ENCODE data around the gene ATG9B.
A peak's percentile ranks its signal among the peaks of the same experiment; 100 is the strongest.
"Not testable (repeated sequence)": the region's sequence is repeated elsewhere in the genome, so short reads cannot be mapped to it uniquely, and the experiment has no call there.

ATG9B gene

DNA sequence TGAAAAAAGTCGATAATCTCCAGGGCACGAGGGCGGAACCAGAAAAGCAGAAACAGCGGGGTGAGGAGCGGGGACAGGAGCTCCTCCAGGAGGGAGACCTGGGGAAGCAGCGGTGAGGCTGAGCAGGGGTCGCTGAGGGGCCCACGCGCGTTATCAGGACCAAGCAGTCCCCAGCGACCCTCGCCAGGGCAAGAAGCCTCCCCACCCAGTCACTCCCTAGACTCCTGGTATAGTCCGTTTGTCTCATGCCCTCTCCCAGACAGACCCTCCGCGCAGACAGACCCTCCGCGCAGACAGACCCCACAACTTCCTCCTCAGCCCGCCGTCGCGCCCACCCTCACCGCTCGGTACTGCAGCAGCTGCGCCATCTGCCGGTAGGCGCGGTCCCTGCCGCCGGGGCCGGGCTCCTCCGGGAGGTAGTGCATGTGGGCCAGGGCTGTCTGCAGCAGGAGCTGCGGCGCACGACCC, 6.3 kb downstream of the ATG9B start:
- peak; percentile 61 to 68 for DNase-seq (ENCODE audit: low read depth in 1 of 2, low spot score in 1 of 2)

DNA sequence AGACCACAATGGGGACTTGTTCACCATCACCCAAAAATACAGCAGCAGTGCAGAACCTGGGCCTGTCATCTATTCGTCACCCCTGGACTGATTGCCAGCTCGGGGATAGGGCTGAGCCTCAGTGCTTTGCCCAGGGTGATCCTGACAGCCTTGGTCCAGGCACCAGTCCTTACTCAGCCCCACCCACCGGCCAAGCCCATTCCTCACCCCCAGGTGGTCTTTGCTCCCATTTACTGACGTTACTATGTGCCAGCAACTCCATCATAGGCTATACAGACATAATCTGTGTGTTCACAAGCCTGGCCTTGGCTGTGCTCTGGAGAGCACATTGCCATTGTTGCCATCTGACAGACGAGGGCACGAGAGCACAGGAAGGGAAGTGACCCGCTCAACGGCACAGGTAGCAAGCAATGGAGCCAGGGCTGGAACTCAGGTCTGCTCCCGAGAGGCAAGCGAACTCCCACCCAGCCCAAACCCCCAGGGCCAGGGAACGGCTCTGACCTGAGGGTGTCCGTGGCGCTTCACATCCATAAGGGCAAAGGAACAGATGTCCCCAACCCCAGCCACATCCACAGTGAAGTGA, 6.8 kb downstream of the ATG9B start:
- DNase-seq (ENCODE audit: low read depth in 1 of 2, low spot score in 1 of 2) = no peak

DNA sequence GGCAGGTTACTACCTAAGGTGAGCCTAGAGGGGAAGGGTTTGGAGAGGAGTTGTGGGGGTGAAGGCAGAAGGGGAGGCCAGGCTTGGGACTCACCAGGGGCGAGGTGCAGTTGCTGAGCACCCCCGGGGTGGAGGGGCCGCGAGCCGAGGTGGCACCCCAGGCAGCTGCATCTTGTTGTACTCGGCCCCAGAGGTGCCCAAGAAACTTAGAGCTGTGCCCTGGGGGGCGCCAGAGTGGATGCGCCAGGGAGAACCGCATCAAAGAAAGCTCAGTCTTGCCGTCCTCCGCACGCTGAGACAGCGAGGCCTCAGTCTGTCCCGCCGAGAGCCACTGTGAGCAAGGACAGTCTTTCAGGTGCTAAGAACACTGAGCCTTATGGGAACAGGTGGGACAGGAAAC, 7.4 kb downstream of the ATG9B start:
- DNase-seq (ENCODE audit: low read depth in 1 of 2, low spot score in 1 of 2) = no peak

DNA sequence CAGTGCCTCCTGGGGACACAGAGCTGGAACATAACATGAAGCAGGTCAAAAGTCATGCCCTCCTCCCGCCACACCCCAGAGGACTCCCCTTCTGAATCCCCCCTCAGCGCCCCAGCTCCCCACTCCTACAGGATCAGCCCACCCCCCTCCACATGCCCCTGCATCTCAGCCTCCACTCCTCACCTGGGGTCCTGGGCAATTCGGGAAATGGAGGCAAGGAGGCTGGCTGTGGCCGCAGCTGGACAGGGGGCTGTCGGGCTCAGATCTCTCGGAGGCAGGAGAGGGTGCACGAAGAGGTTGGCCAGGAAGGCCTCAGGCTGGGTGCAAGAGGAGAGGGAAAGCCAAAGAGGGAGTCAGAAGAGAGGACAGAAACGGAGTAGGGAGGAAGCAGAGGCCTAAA, 7.8 kb downstream of the ATG9B start:
- no peak for DNase-seq (ENCODE audit: low read depth in 1 of 2, low spot score in 1 of 2)

DNA sequence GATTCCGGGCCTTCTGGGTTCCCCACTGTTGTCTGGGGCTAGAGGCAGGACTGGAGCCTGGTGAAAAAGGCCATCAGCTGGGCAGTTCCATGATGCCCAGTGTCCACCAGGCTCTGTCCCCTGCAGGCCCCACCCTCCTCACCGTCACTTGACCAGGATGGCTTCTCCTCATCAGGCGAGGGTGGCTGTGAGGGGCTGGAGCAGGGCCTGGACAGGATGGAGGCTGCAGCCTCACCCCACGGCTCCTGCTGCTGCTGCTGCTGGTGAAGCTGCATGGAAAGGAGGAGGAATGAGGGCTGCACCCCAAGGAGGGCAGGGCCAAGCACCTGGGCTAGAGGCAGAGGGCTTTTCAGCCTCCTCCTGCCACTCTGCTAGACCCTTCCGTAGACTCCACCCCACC, 8.3 kb downstream of the ATG9B start:
- DNase-seq (ENCODE audit: low read depth in 1 of 2, low spot score in 1 of 2) = no peak

DNA sequence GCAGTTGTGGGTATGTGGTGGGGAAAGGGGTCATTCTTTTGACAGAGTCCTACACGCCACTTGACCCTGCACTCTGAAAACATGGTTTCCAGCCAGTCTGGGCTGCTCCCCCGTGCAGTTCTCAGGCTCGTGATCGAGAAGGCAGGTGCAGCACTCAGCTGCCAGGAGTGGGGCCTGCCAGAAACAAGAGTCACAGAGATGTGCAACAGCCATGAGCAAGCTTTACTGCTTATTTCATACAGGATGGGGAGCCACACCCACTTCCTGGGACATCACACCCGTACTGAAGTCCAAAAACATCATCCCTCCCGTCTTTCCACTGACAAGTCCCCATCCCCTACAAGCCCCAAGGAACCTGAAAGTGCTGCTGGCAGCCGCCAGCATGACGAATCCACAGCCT, 9.3 kb downstream of the ATG9B start:
- no peak for DNase-seq (ENCODE audit: low read depth in 1 of 2, low spot score in 1 of 2)

DNA sequence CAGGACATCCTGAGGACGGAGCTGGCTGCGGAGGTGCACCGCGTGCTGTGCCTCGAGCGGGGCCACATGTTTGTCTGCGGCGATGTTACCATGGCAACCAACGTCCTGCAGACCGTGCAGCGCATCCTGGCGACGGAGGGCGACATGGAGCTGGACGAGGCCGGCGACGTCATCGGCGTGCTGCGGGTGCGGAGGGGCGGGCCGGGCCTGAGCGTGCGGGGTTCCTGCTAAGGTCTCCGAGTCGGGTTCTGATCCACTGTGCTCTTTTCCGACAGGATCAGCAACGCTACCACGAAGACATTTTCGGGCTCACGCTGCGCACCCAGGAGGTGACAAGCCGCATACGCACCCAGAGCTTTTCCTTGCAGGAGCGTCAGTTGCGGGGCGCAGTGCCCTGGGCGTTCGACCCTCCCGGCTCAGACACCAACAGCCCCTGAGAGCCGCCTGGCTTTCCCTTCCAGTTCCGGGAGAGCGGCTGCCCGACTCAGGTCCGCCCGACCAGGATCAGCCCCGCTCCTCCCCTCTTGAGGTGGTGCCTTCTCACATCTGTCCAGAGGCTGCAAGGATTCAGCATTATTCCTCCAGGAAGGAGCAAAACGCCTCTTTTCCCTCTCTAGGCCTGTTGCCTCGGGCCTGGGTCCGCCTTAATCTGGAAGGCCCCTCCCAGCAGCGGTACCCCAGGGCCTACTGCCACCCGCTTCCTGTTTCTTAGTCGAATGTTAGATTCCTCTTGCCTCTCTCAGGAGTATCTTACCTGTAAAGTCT, 10.4 kb downstream of the ATG9B start:
- DNase-seq (ENCODE audit: low read depth in 1 of 2, low spot score in 1 of 2) = peak; percentile 57 to 79

DNA sequence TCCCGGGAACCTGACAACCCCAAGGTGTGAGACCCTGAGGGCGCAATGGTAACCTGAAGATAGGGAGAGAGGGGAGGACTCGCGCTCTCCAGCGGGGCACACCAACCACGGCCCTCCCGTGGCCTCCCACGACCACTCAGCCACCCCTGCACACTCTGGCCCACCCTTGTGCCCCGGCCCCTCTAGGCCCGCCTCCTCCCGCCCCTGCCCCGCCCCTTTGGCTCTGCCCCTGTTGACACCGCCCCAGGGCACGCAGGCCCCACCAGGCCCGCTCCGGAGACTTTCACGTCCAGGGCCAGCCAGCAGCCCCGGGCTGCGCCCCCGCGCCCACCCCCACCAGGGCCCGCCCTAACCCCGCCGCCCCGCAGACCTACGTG, 10.9 kb downstream of the ATG9B start:
- DNase-seq (ENCODE audit: low read depth in 1 of 2, low spot score in 1 of 2) = no peak

DNA sequence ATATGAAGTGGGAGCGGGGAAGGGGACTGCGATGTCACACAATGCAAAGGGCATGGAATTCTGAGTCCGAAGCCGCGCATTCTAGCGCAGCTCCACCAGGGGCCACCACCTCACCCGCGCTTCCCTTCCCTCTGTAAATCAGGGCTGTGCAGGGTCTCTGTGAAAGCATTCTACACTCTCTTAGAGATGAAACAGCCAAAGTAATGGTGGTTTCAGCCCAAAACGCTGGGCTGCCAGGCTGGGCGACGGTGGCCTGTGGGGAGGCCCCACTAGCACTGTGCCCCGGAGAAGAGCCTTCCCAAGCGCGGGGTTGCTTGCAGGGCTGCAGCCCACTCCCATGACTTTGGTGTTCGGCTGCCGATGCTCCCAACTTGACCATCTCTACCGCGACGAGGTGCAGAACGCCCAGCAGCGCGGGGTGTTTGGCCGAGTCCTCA, 11.4 kb downstream of the ATG9B start:
- DNase-seq (ENCODE audit: low read depth in 1 of 2, low spot score in 1 of 2) = no peak

DNA sequence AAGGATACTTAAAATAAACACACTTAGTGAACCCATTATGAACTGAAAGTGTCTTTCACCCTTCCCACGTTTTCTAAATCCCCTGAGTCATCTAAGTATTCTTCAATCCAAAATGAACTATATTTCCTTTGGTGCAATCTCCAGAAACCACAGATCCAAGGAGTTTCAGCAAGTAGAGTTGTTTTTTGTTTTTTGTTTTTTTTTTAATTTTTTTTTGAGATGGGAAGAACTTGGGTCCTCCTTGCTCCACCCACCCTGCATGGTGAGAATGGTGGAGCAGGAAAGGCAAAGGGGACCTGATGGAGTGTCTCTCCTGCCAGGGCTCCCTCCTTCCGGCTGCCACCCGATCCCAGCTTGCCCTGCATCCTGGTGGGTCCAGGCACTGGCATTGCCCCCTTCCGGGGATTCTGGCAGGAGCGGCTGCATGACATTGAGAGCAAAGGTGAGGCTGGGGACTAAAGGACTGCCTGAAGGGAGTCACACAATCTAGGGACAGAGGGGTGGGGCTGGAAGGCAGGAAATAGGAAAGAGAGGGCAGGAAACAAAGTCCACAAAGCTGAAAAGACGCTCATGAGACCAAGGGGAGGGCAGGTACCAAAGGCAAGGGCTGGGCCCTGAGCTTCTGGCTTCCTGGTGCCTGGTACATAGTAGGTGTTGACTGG, 12.1 kb downstream of the ATG9B start:
- DNase-seq (ENCODE audit: low read depth in 1 of 2, low spot score in 1 of 2) = no peak

DNA sequence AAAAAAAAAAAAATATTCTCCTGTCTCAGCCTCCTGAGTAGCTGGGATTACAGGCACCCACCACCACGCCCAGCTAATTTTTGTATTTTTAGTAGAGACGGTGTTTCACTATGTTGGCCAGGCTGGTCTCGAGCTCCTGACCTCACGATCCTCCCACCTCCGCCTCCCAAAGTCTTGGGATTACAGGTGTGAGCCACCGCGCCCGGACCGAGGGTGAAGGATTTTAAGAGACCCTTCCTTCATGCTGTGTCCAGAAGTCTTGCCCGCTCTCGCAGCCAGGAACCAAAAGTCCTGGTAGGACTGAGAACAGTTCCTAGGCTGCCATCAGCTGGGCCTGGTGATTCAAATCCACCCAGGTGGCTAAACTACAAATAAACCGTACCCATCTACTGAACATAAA, 12.7 kb downstream of the ATG9B start:
- not testable (repeated sequence) for DNase-seq (ENCODE audit: low read depth in 1 of 2, low spot score in 1 of 2)

DNA sequence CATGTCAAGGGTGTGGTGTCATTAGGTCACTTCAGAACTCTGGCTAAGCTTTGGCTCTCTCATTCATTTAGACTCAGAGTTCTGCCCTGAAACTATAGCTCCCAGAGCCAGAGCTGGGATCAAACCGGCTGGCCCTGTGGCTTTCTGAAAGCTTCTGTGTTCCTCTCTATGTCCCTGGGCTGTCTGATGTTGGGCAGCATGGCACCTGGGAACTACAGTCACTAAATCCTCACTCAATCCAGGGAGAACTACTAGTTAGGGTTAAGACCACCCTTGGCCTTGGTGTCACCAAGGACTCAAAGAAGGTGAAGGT, 13.2 kb downstream of the ATG9B start:
- no peak for DNase-seq (ENCODE audit: low read depth in 1 of 2, low spot score in 1 of 2)

DNA sequence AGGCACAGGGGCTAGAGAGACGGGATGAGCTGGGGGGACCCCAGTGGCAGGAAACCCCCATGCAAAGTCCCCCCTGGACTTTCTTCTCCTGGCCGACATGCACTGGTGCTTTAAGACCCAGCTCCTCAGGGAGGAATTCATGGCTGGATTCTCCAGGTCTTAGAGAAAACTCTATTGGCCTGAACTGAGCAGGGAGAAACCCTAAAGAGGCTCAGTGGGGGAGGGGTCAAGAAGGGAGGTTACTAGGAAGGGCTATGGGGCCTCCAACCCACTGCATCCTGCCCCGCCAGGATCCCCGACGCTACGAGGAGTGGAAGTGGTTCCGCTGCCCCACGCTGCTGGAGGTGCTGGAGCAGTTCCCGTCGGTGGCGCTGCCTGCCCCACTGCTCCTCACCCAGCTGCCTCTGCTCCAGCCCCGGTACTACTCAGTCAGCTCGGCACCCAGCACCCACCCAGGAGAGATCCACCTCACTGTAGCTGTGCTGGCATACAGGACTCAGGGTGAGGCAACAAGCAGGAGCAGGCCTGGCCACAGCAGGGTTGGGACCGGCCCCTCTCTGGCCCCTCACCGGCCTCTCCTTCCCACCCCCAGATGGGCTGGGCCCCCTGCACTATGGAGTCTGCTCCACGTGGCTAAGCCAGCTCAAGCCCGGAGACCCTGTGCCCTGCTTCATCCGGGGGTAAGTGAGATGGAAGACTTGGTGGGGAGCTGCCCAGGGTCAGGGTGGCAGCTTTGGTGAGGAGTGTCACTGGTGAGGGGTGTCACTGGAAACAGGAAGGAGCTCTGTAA, 13.8 kb downstream of the ATG9B start:
- no peak for DNase-seq (ENCODE audit: low read depth in 1 of 2, low spot score in 1 of 2)

DNA sequence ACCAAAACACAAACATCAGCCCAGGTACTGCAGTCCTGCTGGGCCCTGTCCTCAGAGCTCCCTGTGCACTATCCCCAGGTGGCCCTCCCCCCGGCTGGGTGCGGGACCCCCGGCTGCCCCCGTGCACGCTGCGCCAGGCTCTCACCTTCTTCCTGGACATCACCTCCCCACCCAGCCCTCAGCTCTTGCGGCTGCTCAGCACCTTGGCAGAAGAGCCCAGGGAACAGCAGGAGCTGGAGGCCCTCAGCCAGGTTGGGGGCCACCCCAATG, 14.3 kb downstream of the ATG9B start:
- DNase-seq (ENCODE audit: low read depth in 1 of 2, low spot score in 1 of 2) = no peak

DNA sequence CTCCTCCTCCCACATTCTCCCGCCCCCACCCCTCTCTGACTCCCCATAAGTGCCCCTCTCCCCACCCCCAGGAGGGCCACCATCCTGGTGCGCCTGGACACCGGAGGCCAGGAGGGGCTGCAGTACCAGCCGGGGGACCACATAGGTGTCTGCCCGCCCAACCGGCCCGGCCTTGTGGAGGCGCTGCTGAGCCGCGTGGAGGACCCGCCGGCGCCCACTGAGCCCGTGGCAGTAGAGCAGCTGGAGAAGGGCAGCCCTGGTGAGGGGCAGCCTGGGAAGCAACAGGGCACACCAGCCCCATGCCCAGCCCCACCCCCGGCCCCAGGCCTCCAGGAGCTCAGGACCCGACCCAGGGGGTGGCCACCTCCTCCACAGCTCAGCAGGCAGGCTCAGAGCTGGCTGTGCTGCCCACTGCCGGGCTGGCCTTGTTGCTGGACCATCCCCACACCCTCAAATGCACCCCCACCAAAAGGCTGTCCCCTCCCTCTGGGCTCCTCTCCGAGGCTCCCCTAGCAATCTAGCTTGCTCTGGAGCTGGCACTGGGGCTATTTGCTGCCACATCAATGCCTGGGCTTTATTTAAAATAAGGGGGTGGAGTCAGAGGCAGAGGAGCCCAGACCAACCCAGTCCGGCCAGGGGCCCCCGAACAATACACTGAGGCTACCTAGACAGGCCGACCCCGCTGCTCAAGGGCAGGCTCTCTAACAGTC, 14.8 kb downstream of the ATG9B start:
- DNase-seq (ENCODE audit: low read depth in 1 of 2, low spot score in 1 of 2) = no peak

DNA sequence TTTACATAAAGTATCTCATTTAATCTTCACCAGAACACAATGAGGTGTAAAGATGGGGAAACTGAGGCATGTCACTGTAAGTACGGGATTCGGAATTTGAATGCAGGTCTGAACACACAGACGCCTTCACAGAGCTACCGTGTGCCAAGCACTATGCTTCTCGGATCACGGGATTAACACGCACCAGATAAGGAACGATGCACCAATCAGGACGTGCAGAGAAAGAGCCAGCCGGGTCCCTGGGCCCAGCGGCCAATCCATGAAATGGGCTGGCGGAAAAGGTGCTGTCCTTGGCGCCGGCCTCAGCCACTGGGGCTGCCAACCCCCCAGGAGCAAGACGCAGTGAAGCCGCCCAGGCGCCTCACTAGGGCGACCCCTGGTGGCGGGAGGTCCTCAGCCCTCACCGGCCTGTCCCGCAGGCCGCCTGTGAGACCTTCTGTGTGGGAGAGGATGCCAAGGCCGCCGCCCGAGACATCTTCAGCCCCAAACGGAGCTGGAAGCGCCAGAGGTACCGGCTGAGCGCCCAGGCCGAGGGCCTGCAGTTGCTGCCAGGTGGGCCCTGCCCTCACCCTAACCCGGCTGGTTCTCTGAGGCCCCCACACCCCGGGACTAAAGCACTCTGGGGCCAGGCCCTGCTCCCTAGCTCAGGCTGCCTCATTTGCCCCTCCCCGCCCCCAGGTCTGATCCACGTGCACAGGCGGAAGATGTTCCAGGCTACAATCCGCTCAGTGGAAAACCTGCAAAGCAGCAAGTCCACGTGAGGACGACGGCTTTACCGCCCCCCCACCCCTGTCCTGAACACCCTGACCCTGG, 15.6 kb downstream of the ATG9B start:
- peak; percentile 63 to 79 for DNase-seq (ENCODE audit: low read depth in 1 of 2, low spot score in 1 of 2)

DNA sequence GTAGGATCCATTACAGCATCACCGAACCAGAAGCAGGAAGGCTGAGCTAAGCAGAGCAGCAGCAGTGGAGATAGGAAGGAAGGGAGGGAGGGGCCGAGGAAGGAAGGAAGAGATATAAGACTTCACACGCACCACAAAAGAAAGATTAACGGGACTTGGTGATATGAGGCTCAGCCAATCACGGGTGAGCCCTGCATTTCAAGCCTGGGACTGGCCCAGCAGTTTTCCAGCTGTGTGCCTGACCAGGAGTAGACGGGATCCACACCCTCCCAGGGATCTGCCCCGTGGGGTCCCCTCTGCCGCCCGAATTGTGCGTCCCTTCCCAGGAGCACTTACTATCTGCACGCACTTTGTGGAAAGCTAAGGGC, 16.2 kb downstream of the ATG9B start:
- DNase-seq (ENCODE audit: low read depth in 1 of 2, low spot score in 1 of 2) = no peak

DNA sequence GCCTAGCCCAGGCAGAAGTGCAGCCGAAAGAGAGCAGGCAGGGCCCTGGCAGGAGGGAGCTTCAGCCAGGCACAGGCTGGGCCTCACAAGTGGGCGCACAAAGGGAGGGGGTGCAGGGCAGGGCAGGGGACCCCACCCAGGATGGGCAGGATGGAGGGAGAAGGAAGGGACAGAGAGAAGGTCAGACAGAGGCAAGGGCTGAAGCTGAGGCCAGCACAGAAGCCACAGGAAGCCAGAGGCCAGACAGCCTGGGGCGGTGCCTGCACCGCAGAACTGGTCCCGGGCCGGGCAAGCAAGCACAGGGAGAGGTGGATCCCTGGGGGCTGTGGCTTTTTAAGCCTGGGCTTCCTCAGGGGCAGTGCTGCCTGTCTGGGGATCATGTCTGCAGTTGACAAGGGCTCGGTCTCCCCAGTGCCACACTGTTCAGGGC, 16.8 kb downstream of the ATG9B start:
- DNase-seq (ENCODE audit: low read depth in 1 of 2, low spot score in 1 of 2) = no peak

DNA sequence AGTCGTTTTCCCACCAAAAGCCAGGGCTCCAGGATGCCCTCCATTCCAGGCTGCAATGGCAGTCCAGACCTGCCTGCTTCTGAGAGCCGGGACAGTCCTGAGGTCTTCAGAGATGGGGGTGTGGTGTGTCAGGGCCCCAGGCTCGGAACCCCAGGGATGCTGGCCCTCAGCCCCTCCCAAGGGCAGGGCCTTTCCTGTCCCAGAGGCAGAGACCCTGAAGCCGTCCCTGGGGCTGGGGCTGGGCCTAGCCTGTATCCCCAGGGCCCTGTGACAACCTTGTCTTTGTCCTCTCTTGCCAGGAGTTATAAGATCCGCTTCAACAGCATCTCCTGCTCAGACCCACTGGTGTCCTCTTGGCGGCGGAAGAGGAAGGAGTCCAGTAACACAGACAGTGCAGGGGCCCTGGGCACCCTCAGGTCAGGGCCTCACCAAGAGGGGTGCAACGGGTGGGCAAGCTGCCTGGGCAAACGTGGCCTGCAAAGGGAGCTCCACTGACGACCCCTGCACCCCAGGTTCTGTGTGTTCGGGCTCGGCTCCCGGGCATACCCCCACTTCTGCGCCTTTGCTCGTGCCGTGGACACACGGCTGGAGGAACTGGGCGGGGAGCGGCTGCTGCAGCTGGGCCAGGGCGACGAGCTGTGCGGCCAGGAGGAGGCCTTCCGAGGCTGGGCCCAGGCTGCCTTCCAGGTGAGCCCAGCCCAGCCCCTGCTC, 17.5 kb downstream of the ATG9B start:
- DNase-seq (ENCODE audit: low read depth in 1 of 2, low spot score in 1 of 2) = no peak

DNA sequence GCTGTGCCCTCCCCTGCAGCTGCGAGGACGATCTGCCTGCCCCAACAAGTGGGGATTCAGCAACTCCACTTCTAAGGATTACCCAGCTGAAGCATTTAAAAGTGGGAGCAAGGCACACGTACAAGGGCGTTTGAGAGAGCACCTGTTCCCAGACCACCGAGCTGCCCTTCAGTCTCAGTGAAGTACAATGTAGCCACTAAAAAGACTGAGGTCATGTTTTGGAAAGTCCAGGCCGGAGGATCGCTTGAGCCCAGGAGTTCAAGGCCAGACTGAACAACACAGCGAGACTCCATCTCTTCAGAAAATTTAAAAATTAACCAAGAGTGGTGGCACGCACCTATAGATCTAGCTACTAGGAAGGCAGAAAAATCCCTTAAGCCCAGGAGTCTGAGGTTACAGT, 18.7 kb downstream of the ATG9B start:
- no peak for DNase-seq (ENCODE audit: low read depth in 1 of 2, low spot score in 1 of 2)
